ENCODE results near the gene SSBP4. TPM values are rescaled to one million over a fixed set of nuclear protein-coding genes. Genes with fewer than 3 reads are reported as not detected.

The SSBP4 gene
- total and polyA plus RNA-seq, 9 of the 15 experiments (the other 6 are each of a cell fraction or from before 2014, with no cell fraction given), result 1.1 to 189 (median 39.0) TPM

GRCh38 chr19:18408053-18408476, 11.1 kb upstream of the SSBP4 start (continued):
- TF ChIP-seq MNT (conservative IDR thresholded peaks at IDR 0.05) (peak in 1 of 2 experiments; percentile 24; a peak in 1 of 4 replicates), RBM34 (IDR thresholded peaks at IDR 0.05; ENCODE audit: borderline replicate concordance, insufficient read depth, low read length) (no peak), ARID1B (IDR thresholded peaks at IDR 0.05) (0 out of 2 replicates have a peak, but pooled peaks have one; percentile 15), L3MBTL2 (IDR thresholded peaks at IDR 0.05) (0 out of 2 replicates have a peak, but pooled peaks have one; percentile 48), E2F4 (CRISPR knock-in tag; IDR thresholded peaks at IDR 0.05; ENCODE audit: low read depth) (no peak), RAD21 (CRISPR knock-in tag; conservative IDR thresholded peaks at IDR 0.05 in 1 of 2, IDR thresholded peaks at IDR 0.05 in 1 of 2) (peak; percentile 55 to 89), ZBTB49 (CRISPR knock-in tag; IDR thresholded peaks at IDR 0.05; ENCODE audit: borderline replicate concordance) (no peak), ZNF512 (tag; IDR thresholded peaks at IDR 0.05) (no peak), ZNF24 (IDR thresholded peaks at IDR 0.05) (no peak), POLR2AphosphoS2 (IDR thresholded peaks at IDR 0.05; ENCODE audit: low read length) (no peak), ATF7 (IDR thresholded peaks at IDR 0.05) (0 out of 2 replicates have a peak, but pooled peaks have one; percentile 20), CBX5 (IDR thresholded peaks at IDR 0.05; ENCODE audit: borderline replicate concordance, low read depth) (no peak), WHSC1 (IDR thresholded peaks at IDR 0.05; ENCODE audit: low read length) (no peak), CBFA2T2 (conservative IDR thresholded peaks at IDR 0.05) (no peak), CC2D1A (IDR thresholded peaks at IDR 0.05) (peak; percentile 34; the same call in 1 of the 2 replicates), ZBTB17 (CRISPR knock-in tag; IDR thresholded peaks at IDR 0.05) (no peak), RCOR1 (IDR thresholded peaks at IDR 0.05; ENCODE audit: borderline replicate concordance in 1 of 2, low read depth in 2 of 2, low read length in 2 of 2) (peak in 1 of 2 experiments; percentile 54; a peak in 1 of 4 replicates), MTA1 (IDR thresholded peaks at IDR 0.05; ENCODE audit: borderline replicate concordance) (0 out of 2 replicates have a peak, but pooled peaks have one; percentile 38), HSF4 (CRISPR knock-in tag; IDR thresholded peaks at IDR 0.05; ENCODE audit: borderline replicate concordance) (no peak), RBFOX2 (IDR thresholded peaks at IDR 0.05; ENCODE audit: low read depth, low read length) (no peak), FUS (optimal IDR thresholded peaks at IDR 0.05; ENCODE audit: low read depth, low read length) (no peak), BHLHE40 (IDR thresholded peaks at IDR 0.05; ENCODE audit: low read length) (no peak), RB1 (IDR thresholded peaks at IDR 0.05; ENCODE audit: low read depth) (peak; percentile 23; the same call in 1 of the 2 replicates), POU5F1 (IDR thresholded peaks at IDR 0.05; ENCODE audit: borderline replicate concordance, low read depth, low read length, partially characterized antibody) (no peak)

All from K562 (cell line).